Panc1 (cell line): ENCODE results near the gene WNT5A. TPM values are rescaled to one million over a fixed set of nuclear protein-coding genes. Genes with fewer than 3 reads are reported as not detected.

ENCODE experiments used
- ATAC-seq: fragments of 200-7000 bp; cut with Tn5 transposase; 2 replicates; pipeline ENCODE4 v1.9.1; 2020; ENCODE audit warnings: mild to moderate bottlenecking, moderate library complexity
- BruUV-seq: library from RNA; stranded (reverse); fragments of 400-500 nt; replicated peaks from 2 replicates; lab custom pipeline; 2021; lab: Mats Ljungman, UMichigan
- CTCF ChIA-PET: fragments of 300-600 bp; sonication (Branson Sonifier 250); formaldehyde crosslinking; loops from one replicate; lab custom pipeline; 2022; ENCODE audit warnings: antibody characterized with exemption; lab: Charles Lee
- POLR2A ChIA-PET: fragments of 300-600 bp; sonication (Branson Sonifier 250); formaldehyde crosslinking; loops from one replicate; lab custom pipeline; 2022; ENCODE audit warnings: antibody characterized with exemption; lab: Charles Lee
- DNase-seq: peaks from one replicate; pipeline ENCODE4 v3.0.0-alpha.2; 2010; ENCODE audit warnings: low read depth, low spot score
- H3K27ac ChIP-seq: 2 replicates; pipeline ENCODE4 v1.5.1; 2011; ENCODE audit warnings: mild to moderate bottlenecking, low read length, inconsistent platforms
- H3K27me3 ChIP-seq: fragments of 200-500 bp; sonication (Bioruptor generic); 2 replicates; pipeline ENCODE4 v1.6.0; 2014; ENCODE audit warnings: low read length, inconsistent platforms; ENCODE audit not compliant: control insufficient read depth, insufficient read depth
- H3K36me3 ChIP-seq: fragments of 200-500 bp; sonication (Bioruptor generic); 2 replicates; pipeline ENCODE4 v1.5.1; 2014; ENCODE audit warnings: inconsistent platforms, mild to moderate bottlenecking, low read length, moderate library complexity; ENCODE audit not compliant: control insufficient read depth, insufficient read depth
- H3K4me1 ChIP-seq: 2 replicates; pipeline ENCODE4 v1.5.1; 2011; ENCODE audit warnings: inconsistent platforms, mild to moderate bottlenecking, low read length, moderate library complexity; ENCODE audit not compliant: control insufficient read depth, insufficient read depth
- H3K4me3 ChIP-seq, 2 experiments: 2 replicates each; pipeline ENCODE4 v1.5.1; 2011 to 2012; ENCODE audit warnings: low read depth in 2 of 2, low read length in 2 of 2, mild to moderate bottlenecking in 2 of 2, inconsistent platforms in 1 of 2, moderate library complexity in 1 of 2
- H3K9me3 ChIP-seq: fragments of 200-500 bp; sonication (Bioruptor generic); 2 replicates; pipeline ENCODE4 v1.5.1; 2014; ENCODE audit warnings: low read depth, mild to moderate bottlenecking, inconsistent platforms, low read length, moderate library complexity; ENCODE audit not compliant: control insufficient read depth, insufficient read depth
- POLR2AphosphoS5 ChIP-seq: IDR thresholded peaks from 2 replicates; pipeline ENCODE4 v1.6.1; 2012; ENCODE audit warnings: mild to moderate bottlenecking, low read depth, low read length, moderate library complexity
- SIN3A ChIP-seq: IDR thresholded peaks from 2 replicates; pipeline ENCODE4 v1.6.1; 2012; ENCODE audit warnings: low read depth, mild to moderate bottlenecking, low read length, moderate library complexity, borderline replicate concordance; ENCODE audit not compliant: insufficient read depth
- TCF7L2 ChIP-seq: IDR thresholded peaks from 2 replicates; pipeline ENCODE4 v1.6.1; 2011; ENCODE audit warnings: mild to moderate bottlenecking, low read depth, low read length, inconsistent platforms
- in situ Hi-C: cut with HindIII; loops from 2 replicates; pipeline ENCODE4 v1.10.0; 2016; ENCODE audit warnings: low sequenced_read_pairs, low pct_unique_long_range_greater_than_20kb
- intact Hi-C: fragments of 100-400 bp; cut with micrococcal nuclease; formaldehyde crosslinking; loops from one replicate; pipeline ENCODE4 v1.10.0; 2022; ENCODE audit not compliant: unreplicated experiment
- total RNA-seq: library from RNA; stranded (reverse); gene quantifications from one replicate; pipeline ENCODE4 v1.2.1, GENCODE V29; 2021; ENCODE audit not compliant: unreplicated experiment
- TF ChIP-seq, protein P1 (sequence below): fragments of 450-650 bp; IDR thresholded peaks from 2 replicates; pipeline ENCODE4 v1.5.1; 2017; ENCODE audit warnings: mild to moderate bottlenecking
- TF ChIP-seq, protein P2 (sequence below), 2 experiments: IDR thresholded peaks; 2 replicates each; pipeline ENCODE4 v1.6.1; 2011 to 2012; ENCODE audit warnings: low read depth in 2 of 2, control low read depth in 1 of 2, low read length in 1 of 2, mild to moderate bottlenecking in 1 of 2, moderate library complexity in 1 of 2; ENCODE audit not compliant: insufficient read depth in 1 of 2

Gene WNT5A
- total RNA-seq, 1 experiment from 2014 or later: 0.54 TPM

DNA sequence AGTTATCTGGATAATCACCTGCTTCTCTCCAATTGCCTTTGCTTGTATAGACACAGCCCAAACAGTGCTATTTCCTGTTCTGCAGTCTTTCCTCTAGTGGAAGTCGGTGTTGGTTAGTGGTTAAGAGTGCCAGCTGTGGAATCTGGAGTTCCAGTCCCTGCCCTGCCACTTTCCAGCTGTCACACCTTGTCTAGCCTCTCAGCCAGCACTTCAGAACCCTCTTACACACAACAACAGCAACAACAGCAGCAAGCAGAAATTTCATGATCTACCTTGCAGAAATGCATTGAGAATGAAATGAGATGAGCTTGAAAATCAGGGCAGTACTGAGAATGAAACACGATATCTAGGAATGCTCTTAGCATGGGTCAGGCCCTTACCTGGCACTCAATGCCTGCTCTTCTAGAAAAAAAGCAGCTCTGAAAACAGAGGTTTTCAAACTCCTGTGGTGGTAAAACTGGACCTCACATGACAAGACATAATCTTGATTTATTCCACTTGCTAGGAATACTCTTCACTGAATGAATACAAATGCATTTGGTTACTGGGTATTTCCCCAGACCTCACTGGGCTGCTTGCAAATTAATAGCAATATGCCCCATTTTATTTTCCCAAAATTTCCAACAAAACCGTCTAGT, 3.3 kb upstream of the WNT5A start:
- intact Hi-C loops (no loop called here), in situ Hi-C loops (no loop called here)
- TF ChIP-seq, protein P1, sequence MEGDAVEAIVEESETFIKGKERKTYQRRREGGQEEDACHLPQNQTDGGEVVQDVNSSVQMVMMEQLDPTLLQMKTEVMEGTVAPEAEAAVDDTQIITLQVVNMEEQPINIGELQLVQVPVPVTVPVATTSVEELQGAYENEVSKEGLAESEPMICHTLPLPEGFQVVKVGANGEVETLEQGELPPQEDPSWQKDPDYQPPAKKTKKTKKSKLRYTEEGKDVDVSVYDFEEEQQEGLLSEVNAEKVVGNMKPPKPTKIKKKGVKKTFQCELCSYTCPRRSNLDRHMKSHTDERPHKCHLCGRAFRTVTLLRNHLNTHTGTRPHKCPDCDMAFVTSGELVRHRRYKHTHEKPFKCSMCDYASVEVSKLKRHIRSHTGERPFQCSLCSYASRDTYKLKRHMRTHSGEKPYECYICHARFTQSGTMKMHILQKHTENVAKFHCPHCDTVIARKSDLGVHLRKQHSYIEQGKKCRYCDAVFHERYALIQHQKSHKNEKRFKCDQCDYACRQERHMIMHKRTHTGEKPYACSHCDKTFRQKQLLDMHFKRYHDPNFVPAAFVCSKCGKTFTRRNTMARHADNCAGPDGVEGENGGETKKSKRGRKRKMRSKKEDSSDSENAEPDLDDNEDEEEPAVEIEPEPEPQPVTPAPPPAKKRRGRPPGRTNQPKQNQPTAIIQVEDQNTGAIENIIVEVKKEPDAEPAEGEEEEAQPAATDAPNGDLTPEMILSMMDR: no peak
- TF ChIP-seq SIN3A: no peak
- TF ChIP-seq, protein P2, sequence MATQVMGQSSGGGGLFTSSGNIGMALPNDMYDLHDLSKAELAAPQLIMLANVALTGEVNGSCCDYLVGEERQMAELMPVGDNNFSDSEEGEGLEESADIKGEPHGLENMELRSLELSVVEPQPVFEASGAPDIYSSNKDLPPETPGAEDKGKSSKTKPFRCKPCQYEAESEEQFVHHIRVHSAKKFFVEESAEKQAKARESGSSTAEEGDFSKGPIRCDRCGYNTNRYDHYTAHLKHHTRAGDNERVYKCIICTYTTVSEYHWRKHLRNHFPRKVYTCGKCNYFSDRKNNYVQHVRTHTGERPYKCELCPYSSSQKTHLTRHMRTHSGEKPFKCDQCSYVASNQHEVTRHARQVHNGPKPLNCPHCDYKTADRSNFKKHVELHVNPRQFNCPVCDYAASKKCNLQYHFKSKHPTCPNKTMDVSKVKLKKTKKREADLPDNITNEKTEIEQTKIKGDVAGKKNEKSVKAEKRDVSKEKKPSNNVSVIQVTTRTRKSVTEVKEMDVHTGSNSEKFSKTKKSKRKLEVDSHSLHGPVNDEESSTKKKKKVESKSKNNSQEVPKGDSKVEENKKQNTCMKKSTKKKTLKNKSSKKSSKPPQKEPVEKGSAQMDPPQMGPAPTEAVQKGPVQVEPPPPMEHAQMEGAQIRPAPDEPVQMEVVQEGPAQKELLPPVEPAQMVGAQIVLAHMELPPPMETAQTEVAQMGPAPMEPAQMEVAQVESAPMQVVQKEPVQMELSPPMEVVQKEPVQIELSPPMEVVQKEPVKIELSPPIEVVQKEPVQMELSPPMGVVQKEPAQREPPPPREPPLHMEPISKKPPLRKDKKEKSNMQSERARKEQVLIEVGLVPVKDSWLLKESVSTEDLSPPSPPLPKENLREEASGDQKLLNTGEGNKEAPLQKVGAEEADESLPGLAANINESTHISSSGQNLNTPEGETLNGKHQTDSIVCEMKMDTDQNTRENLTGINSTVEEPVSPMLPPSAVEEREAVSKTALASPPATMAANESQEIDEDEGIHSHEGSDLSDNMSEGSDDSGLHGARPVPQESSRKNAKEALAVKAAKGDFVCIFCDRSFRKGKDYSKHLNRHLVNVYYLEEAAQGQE (IDR thresholded peaks at IDR 0.05; ENCODE audit: insufficient read depth in 1 of 2, low read depth in 2 of 2, low read length in 1 of 2): no peak
- Histone ChIP-seq H3K4me3 (no peak overlapping the region), H3K4me1 (peaks cover 6% of the 10 kb centered on the region; the same call in 1 of the 2 replicates), H3K27ac (no peak overlapping the region), H3K9me3 (no peaks in the 10 kb centered on the region), H3K27me3 (peaks cover 5% of the 10 kb centered on the region; the same call in 1 of the 2 replicates), H3K36me3 (no peaks in the 10 kb centered on the region)
- no peak for ATAC-seq
- BruUV-seq: no TSS peak
- ChIA-PET POLR2A (no interaction called here), CTCF (no interaction called here)
- DNase-seq: no peak

DNA sequence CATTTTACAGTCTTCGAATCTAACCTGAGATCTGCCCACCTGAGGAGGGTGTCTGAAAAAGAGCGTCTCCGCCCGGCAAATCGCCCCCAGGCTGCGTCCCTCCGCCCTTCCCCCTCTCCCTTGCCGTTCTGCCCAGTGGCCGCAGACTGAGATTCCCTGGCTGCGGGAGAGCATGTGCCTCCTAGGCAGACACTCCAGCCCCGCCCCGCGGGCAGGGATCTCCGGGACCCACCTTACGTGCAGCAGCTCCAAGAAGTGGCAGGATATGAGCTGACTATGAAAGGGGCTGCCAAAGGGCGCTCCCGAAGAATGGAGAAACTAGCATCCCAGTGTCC, 2.7 kb upstream of the WNT5A start:
- ChIA-PET CTCF (no interaction called here), POLR2A (no interaction called here)
- peaks cover 5% of the 10 kb centered on the region; the same call in 1 of the 2 replicates for H3K27me3 ChIP-seq
- no peak for DNase-seq
- peaks cover 6% of the 10 kb centered on the region; the same call in 1 of the 2 replicates for H3K4me1 ChIP-seq
- no peak for ATAC-seq
- in situ Hi-C loops (no loop called here), intact Hi-C loops (loop anchor here (5.0 to 10.0 kb wide), 4 partner anchors 258 to 763 kb away; no protein-coding TSS in a partner anchor)
- H3K9me3 ChIP-seq: no peaks in the 10 kb centered on the region
- no peaks in the 10 kb centered on the region for H3K36me3 ChIP-seq
- TF ChIP-seq POLR2AphosphoS5 (no peak), TCF7L2 (no peak), SIN3A (no peak)
- TF ChIP-seq, protein P2 (IDR thresholded peaks at IDR 0.05; ENCODE audit: insufficient read depth in 1 of 2, low read depth in 2 of 2, low read length in 1 of 2): no peak
- TF ChIP-seq, protein P1: no peak
- BruUV-seq: no TSS peak
- H3K27ac ChIP-seq: no peak overlapping the region
- no peak overlapping the region for H3K4me3 ChIP-seq
